LNCAP (cell line): ENCODE measurements around the gene ACTR3C.

ENCODE experiments used
- TF ChIP-seq, protein P1 (sequence below): fragments of 450-650 bp; IDR thresholded peaks from 2 replicates; pipeline ENCODE4 v1.5.1; 2017; ENCODE audit warnings: mild to moderate bottlenecking

The ACTR3C gene

DNA sequence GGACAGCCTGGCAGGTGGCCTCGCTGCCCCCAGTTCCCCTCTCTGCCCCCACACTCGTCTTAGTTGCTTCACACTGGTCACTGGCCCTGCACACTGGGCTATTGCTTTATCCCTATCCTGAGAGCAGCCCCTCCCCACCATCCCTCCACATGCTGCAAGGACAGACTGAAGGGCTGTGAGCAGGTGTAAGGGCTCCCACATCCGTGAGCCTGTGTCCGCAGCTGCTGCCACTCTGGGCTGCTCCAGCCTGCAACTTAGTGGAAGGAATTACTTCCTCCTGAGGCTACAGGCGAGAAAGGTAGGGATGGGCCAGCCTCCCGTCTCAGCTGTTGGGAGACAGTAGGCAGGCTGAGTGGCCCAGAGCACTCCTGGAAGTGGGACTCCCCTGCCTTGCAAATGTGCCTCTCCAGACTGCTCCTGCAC is 14.3 kb upstream of the ACTR3C start:
- TF ChIP-seq, protein P1, sequence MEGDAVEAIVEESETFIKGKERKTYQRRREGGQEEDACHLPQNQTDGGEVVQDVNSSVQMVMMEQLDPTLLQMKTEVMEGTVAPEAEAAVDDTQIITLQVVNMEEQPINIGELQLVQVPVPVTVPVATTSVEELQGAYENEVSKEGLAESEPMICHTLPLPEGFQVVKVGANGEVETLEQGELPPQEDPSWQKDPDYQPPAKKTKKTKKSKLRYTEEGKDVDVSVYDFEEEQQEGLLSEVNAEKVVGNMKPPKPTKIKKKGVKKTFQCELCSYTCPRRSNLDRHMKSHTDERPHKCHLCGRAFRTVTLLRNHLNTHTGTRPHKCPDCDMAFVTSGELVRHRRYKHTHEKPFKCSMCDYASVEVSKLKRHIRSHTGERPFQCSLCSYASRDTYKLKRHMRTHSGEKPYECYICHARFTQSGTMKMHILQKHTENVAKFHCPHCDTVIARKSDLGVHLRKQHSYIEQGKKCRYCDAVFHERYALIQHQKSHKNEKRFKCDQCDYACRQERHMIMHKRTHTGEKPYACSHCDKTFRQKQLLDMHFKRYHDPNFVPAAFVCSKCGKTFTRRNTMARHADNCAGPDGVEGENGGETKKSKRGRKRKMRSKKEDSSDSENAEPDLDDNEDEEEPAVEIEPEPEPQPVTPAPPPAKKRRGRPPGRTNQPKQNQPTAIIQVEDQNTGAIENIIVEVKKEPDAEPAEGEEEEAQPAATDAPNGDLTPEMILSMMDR, result no peak

GRCh38 chr7:150337179-150337578 is 13.8 kb upstream of the ACTR3C start:
- TF ChIP-seq, protein P1, result no peak

GRCh38 chr7:150336746-150337145 is 13.4 kb upstream of the ACTR3C start:
- TF ChIP-seq, protein P1, result no peak

DNA sequence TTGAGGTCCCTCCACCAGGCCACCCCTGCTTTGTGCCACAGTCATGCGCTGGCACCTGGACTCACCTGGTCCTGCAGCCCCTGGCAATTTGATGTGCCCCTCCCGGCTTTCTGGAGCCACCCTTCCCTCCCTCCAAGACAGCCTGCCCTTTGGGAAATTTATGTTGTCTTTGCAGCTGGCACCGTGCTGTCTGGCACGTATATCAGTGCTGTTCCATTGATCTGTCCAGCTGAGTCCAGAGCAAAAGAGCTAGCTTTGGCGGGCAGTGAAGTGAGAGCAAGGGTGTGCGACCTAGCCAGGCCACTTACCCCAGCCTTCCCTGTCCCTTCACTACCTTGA is 12.4 kb upstream of the ACTR3C start:
- TF ChIP-seq, protein P1, result no peak

GRCh38 chr7:150335108-150335773 is 11.9 kb upstream of the ACTR3C start:
- TF ChIP-seq, protein P1, result no peak

DNA sequence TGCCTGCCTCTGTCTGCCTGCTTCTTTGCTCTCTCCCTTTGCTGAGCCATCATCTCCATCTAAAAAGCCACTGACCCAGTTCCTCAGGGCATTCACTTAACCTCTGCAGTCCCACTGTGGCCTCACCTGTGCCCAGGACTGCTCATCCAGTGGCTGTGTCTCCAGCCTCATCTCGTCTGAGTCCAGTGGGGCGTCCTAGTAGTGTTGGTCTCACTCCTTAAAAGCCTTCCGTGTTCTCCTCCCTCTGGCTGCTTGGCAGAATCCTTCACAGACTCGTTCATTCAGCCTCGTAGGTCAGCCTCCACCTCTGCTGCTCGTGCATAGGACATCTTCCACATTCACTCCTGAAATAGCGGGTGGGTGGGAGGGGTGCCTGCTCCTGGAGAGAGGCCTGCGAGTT is 10.8 kb upstream of the ACTR3C start:
- TF ChIP-seq, protein P1, result no peak

- TF ChIP-seq, protein P1, result no peak
Observed at GRCh38 chr7:150333659-150334058, 10.3 kb upstream of the ACTR3C start.
